Hematopoietic multipotent progenitor cell treated with erythropoietin and hydrocortisone succinate and interleukin-3 and kit ligand, for 6 days (in vitro differentiated cells): ENCODE results near the gene ZBTB5.
"Not testable (repeated sequence)": the region's sequence is repeated elsewhere in the genome, so short reads cannot be mapped to it uniquely, and the experiment has no call there.

Source experiments
- DNase-seq: peaks from one replicate; pipeline ENCODE4 v3.0.0-alpha.2; 2015

ZBTB5 gene

GRCh38 chr9:37446401-37446800 lies 18.8 kb downstream of the ZBTB5 start:
- no peak for DNase-seq

GRCh38 chr9:37445832-37446231 lies 19.4 kb downstream of the ZBTB5 start:
- no peak for DNase-seq

GRCh38 chr9:37444890-37445289 lies 20.4 kb downstream of the ZBTB5 start:
- no peak for DNase-seq

GRCh38 chr9:37443566-37443965 lies 21.7 kb downstream of the ZBTB5 start:
- DNase-seq: no peak

GRCh38 chr9:37442556-37442955 lies 22.7 kb downstream of the ZBTB5 start:
- no peak for DNase-seq

- no peak for DNase-seq
These were observed 23.4 kb downstream of the ZBTB5 start for GRCh38 chr9:37441776-37442370.

- no peak for DNase-seq
These were observed 26.9 kb downstream of the ZBTB5 start for GRCh38 chr9:37438359-37438758.

GRCh38 chr9:37437621-37438020 lies 27.6 kb downstream of the ZBTB5 start:
- DNase-seq: no peak

GRCh38 chr9:37437010-37437409 lies 28.2 kb downstream of the ZBTB5 start:
- no peak for DNase-seq

- DNase-seq: no peak
These were observed 28.7 kb downstream of the ZBTB5 start for GRCh38 chr9:37436540-37436939.

GRCh38 chr9:37433867-37434371 lies 31.3 kb downstream of the ZBTB5 start:
- no peak for DNase-seq

- DNase-seq: no peak
These were observed 33.2 kb downstream of the ZBTB5 start for GRCh38 chr9:37432020-37432419.

GRCh38 chr9:37430841-37431597 lies 34.2 kb downstream of the ZBTB5 start:
- peak; percentile 41 for DNase-seq

- DNase-seq: no peak
These were observed 35.6 kb downstream of the ZBTB5 start for GRCh38 chr9:37429441-37430285.

- DNase-seq: no peak
These were observed 36.9 kb downstream of the ZBTB5 start for GRCh38 chr9:37428345-37428744.

- no peak for DNase-seq
These were observed 38.4 kb downstream of the ZBTB5 start for GRCh38 chr9:37426846-37427245.

GRCh38 chr9:37426431-37426830 lies 38.8 kb downstream of the ZBTB5 start:
- DNase-seq: not testable (repeated sequence)

GRCh38 chr9:37425298-37425752 lies 39.9 kb downstream of the ZBTB5 start:
- DNase-seq: no peak

- DNase-seq: no peak
These were observed 40.5 kb downstream of the ZBTB5 start for GRCh38 chr9:37424686-37425297.

- no peak for DNase-seq
These were observed 41.0 kb downstream of the ZBTB5 start for GRCh38 chr9:37424204-37424685.

GRCh38 chr9:37423508-37423907 lies 41.7 kb downstream of the ZBTB5 start:
- no peak for DNase-seq

- DNase-seq: peak; percentile 92
These were observed 42.8 kb downstream of the ZBTB5 start, which contains the start of gene GRHPR for GRCh38 chr9:37422289-37423104. GRHPR (plus strand) TSS chr9:37422696; CDS start chr9:37422751, 55 bp downstream.
